HepG2 (cell line): Measurements from ENCODE around the gene RAC3. TPM values are rescaled to one million over a fixed set of nuclear protein-coding genes. Genes with fewer than 3 reads are reported as not detected.

Experiments
- HOXA3 ChIP-seq: sonication (generic); formaldehyde crosslinking; IDR thresholded peaks from 2 replicates; pipeline ENCODE4 v1.5.0; 2020; ENCODE audit warnings: missing genetic modification reagents
- PRDM10 ChIP-seq: sonication (generic); formaldehyde crosslinking; IDR thresholded peaks from 2 replicates; pipeline ENCODE4 v1.4.0; 2020; ENCODE audit warnings: low read depth, missing genetic modification reagents
- SAFB2 ChIP-seq: sonication (generic); formaldehyde crosslinking; IDR thresholded peaks from 2 replicates; pipeline ENCODE4 v1.5.1; 2020; ENCODE audit warnings: missing genetic modification reagents, low read depth, mild to moderate bottlenecking, borderline replicate concordance
- SMYD3 ChIP-seq: sonication (generic); formaldehyde crosslinking; IDR thresholded peaks from 2 replicates; pipeline ENCODE4 v1.8.1; 2023; ENCODE audit warnings: mild to moderate bottlenecking, missing genetic modification reagents
- ZBTB38 ChIP-seq: sonication (generic); formaldehyde crosslinking; IDR thresholded peaks from 2 replicates; pipeline ENCODE4 v1.5.1; 2020; ENCODE audit warnings: mild to moderate bottlenecking, missing genetic modification reagents
- ZBTB40 ChIP-seq, 2 experiments: fragments of 450-650 bp in 1 of 2; sonication (generic) in 1 of 2; formaldehyde crosslinking in 1 of 2; IDR thresholded peaks; 2 replicates each; pipeline versions ENCODE4 v1.6.1 to v1.8.0; 2016 to 2022; ENCODE audit warnings: antibody characterized with exemption in 1 of 2, mild to moderate bottlenecking in 1 of 2, missing genetic modification reagents in 1 of 2
- ZBTB7A ChIP-seq: sonication (generic); formaldehyde crosslinking; IDR thresholded peaks from 2 replicates; pipeline ENCODE4 v1.8.0; 2022; ENCODE audit warnings: mild to moderate bottlenecking, missing genetic modification reagents
- ZNF883 ChIP-seq: sonication (generic); formaldehyde crosslinking; IDR thresholded peaks from 2 replicates; pipeline ENCODE4 v1.5.1; 2020; ENCODE audit warnings: mild to moderate bottlenecking, missing genetic modification reagents; ENCODE audit errors: not compliant biosample characterization
- polyA plus RNA-seq, 8 experiments: library from polyadenylated mRNA; depleted of rRNA in 3 of 8; stranded (reverse) in 7 of 8; unstranded in 1 of 8; fragments of >200 nt; fragmentation: Illumina TruSeq in 4 of 8; extraction: Trizol in 4 of 8; gene quantifications; 2 replicates each; pipeline versions ENCODE4 v1.2.1 to v1.2.3, GENCODE V29; 2011 to 2016; ENCODE audit warnings: low read depth in 4 of 8, missing spikeins in 1 of 8, mixed read lengths in 1 of 8; ENCODE audit not compliant: insufficient read depth in 1 of 8
- total RNA-seq, 5 experiments: library from RNA; depleted of rRNA; stranded (reverse); fragments of >200 nt; fragmentation: Illumina TruSeq; extraction: Trizol; gene quantifications; 2 replicates each; pipeline ENCODE4 v1.2.3, GENCODE V29; 2016; ENCODE audit warnings: low read depth in 1 of 5
- TF ChIP-seq, protein P1 (sequence below): sonication (generic); formaldehyde crosslinking; IDR thresholded peaks from 2 replicates; pipeline ENCODE4 v1.9.0; 2022; ENCODE audit warnings: missing genetic modification reagents, mild to moderate bottlenecking, borderline replicate concordance
- TF ChIP-seq, protein P2 (sequence below): IDR thresholded peaks from 2 replicates; pipeline ENCODE4 v1.6.1; 2016; ENCODE audit warnings: mild to moderate bottlenecking

RAC3 gene
- total and polyA plus RNA-seq, 2 of the 13 experiments (the other 11 are each of a cell fraction or from before 2014, with no cell fraction given), result 10.5 to 21.3 TPM

- TF ChIP-seq PRDM10 (CRISPR knock-in tag), result no peak
- TF ChIP-seq, protein P1, sequence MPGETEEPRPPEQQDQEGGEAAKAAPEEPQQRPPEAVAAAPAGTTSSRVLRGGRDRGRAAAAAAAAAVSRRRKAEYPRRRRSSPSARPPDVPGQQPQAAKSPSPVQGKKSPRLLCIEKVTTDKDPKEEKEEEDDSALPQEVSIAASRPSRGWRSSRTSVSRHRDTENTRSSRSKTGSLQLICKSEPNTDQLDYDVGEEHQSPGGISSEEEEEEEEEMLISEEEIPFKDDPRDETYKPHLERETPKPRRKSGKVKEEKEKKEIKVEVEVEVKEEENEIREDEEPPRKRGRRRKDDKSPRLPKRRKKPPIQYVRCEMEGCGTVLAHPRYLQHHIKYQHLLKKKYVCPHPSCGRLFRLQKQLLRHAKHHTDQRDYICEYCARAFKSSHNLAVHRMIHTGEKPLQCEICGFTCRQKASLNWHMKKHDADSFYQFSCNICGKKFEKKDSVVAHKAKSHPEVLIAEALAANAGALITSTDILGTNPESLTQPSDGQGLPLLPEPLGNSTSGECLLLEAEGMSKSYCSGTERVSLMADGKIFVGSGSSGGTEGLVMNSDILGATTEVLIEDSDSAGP (CRISPR knock-in tag), result 0 out of 2 replicates have a peak, but pooled peaks have one; percentile 13
- TF ChIP-seq SAFB2 (CRISPR knock-in tag), result no peak
- no peak for TF ChIP-seq SMYD3 (CRISPR knock-in tag)
- TF ChIP-seq ZBTB7A (CRISPR knock-in tag), result peak; percentile 63
- TF ChIP-seq HOXA3, result peak; percentile 64; the same call in 1 of the 2 replicates
- peak; percentile 47 for TF ChIP-seq ZNF883
- no peak for TF ChIP-seq ZBTB40 (IDR thresholded peaks at IDR 0.05)
- 0 out of 2 replicates have a peak, but pooled peaks have one; percentile 0 for TF ChIP-seq ZBTB40 (CRISPR knock-in tag; IDR thresholded peaks at IDR 0.05)
- TF ChIP-seq ZBTB38, result 0 out of 2 replicates have a peak, but pooled peaks have one; percentile 10
- TF ChIP-seq, protein P2, sequence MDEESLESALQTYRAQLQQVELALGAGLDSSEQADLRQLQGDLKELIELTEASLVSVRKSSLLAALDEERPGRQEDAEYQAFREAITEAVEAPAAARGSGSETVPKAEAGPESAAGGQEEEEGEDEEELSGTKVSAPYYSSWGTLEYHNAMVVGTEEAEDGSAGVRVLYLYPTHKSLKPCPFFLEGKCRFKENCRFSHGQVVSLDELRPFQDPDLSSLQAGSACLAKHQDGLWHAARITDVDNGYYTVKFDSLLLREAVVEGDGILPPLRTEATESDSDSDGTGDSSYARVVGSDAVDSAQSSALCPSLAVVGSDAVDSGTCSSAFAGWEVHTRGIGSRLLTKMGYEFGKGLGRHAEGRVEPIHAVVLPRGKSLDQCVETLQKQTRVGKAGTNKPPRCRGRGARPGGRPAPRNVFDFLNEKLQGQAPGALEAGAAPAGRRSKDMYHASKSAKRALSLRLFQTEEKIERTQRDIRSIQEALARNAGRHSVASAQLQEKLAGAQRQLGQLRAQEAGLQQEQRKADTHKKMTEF, result 0 out of 2 replicates have a peak, but pooled peaks have one; percentile 9
Measured at GRCh38 chr17:82016061-82016874, 15.2 kb upstream of the RAC3 start (continued).
